ENCODE data around the gene POU2AF1. TPM values are rescaled to one million over a fixed set of nuclear protein-coding genes. Genes with fewer than 3 reads are reported as not detected.

Gene POU2AF1
- total and polyA plus RNA-seq, 2 experiments from 2014 or later = not detected

GRCh38 chr11:111366560-111367410 is 12.3 kb downstream of the POU2AF1 start:
- H3K36me3 ChIP-seq (ENCODE audit: insufficient read depth) = no peaks in the 10 kb centered on the region
- H3F3A ChIP-seq (replicated peaks; ENCODE audit: low read depth) = no peaks in the 10 kb centered on the region
- no peaks in the 10 kb centered on the region for H4K20me1 ChIP-seq (replicated peaks; ENCODE audit: insufficient read depth)
- no peaks in the 10 kb centered on the region for H3K4me1 Mint-ChIP-seq
- no peak overlapping the region for H3K27ac ChIP-seq (ENCODE audit: low read depth)
- no peak for ATAC-seq
- DNase-seq (ENCODE audit: low spot score) = no peak
- H3K27ac Mint-ChIP-seq = no peak overlapping the region
- H2AFZ ChIP-seq = no peak overlapping the region
- no peak overlapping the region for H3K4me3 ChIP-seq
- H3K9me2 ChIP-seq (ENCODE audit: insufficient read depth) = peaks cover 28% of the 10 kb centered on the region; the same call in 1 of the 2 replicates
- no peak overlapping the region for H3K4me2 ChIP-seq
- H3K4me3 Mint-ChIP-seq = no peak overlapping the region
- H3K27me3 Mint-ChIP-seq (ENCODE audit: insufficient read depth, low read depth, poor library complexity) = peaks cover 2% of the 10 kb centered on the region
- no peaks in the 10 kb centered on the region for H3K36me3 Mint-ChIP-seq (ENCODE audit: low read depth)
- H3K9me3 Mint-ChIP-seq = no peaks in the 10 kb centered on the region
- no peaks in the 10 kb centered on the region for H3K4me1 ChIP-seq (ENCODE audit: insufficient read depth)
- H3K79me2 ChIP-seq (replicated peaks; ENCODE audit: insufficient read depth) = no peaks in the 10 kb centered on the region
- TF ChIP-seq, protein P1, sequence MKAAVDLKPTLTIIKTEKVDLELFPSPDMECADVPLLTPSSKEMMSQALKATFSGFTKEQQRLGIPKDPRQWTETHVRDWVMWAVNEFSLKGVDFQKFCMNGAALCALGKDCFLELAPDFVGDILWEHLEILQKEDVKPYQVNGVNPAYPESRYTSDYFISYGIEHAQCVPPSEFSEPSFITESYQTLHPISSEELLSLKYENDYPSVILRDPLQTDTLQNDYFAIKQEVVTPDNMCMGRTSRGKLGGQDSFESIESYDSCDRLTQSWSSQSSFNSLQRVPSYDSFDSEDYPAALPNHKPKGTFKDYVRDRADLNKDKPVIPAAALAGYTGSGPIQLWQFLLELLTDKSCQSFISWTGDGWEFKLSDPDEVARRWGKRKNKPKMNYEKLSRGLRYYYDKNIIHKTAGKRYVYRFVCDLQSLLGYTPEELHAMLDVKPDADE (IDR thresholded peaks at IDR 0.05) = no peak
- no peak for TF ChIP-seq REST (IDR thresholded peaks at IDR 0.05; ENCODE audit: unreplicated experiment)
- TF ChIP-seq CREB1 (CRISPR knock-in tag; IDR thresholded peaks at IDR 0.05; ENCODE audit: low read depth) = no peak
- no peak for TF ChIP-seq ZNF462 (CRISPR knock-in tag; IDR thresholded peaks at IDR 0.05)
- TF ChIP-seq, protein P2, sequence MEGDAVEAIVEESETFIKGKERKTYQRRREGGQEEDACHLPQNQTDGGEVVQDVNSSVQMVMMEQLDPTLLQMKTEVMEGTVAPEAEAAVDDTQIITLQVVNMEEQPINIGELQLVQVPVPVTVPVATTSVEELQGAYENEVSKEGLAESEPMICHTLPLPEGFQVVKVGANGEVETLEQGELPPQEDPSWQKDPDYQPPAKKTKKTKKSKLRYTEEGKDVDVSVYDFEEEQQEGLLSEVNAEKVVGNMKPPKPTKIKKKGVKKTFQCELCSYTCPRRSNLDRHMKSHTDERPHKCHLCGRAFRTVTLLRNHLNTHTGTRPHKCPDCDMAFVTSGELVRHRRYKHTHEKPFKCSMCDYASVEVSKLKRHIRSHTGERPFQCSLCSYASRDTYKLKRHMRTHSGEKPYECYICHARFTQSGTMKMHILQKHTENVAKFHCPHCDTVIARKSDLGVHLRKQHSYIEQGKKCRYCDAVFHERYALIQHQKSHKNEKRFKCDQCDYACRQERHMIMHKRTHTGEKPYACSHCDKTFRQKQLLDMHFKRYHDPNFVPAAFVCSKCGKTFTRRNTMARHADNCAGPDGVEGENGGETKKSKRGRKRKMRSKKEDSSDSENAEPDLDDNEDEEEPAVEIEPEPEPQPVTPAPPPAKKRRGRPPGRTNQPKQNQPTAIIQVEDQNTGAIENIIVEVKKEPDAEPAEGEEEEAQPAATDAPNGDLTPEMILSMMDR (conservative IDR thresholded peaks at IDR 0.05; ENCODE audit: low read depth in 2 of 2) = no peak
- no peaks in the 10 kb centered on the region for H3K27me3 ChIP-seq (ENCODE audit: insufficient read depth)

All from GM23338 (cell line).